ENCODE data around the gene SELPLG.

Gene SELPLG

DNA sequence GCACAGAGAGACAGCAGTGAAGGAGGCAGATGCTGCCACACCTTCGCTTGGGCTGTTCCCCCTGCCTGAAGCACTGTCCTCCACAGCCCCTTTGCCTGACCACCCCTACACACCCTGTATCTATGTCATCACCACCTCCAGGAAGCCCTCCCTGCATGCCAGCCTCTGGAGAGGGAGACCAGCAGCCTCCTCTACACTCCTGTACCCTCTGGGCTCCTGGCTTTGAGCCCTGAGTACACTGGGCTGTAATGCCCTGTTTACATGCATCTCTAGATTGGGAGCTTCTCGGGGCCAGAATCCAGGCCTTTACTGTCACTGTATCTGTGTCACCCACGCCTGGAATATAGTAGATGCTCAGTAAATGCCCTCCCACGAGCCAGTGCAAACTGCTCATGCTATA lies 30.0 kb downstream of the SELPLG start:
- FAIRE-seq (no peak), DNase-seq (ENCODE audit: insufficient read length, low spot score) (no peak)
- no peak for TF ChIP-seq POLR2A (IDR thresholded peaks at IDR 0.05; ENCODE audit: low read depth, low read length)

DNA sequence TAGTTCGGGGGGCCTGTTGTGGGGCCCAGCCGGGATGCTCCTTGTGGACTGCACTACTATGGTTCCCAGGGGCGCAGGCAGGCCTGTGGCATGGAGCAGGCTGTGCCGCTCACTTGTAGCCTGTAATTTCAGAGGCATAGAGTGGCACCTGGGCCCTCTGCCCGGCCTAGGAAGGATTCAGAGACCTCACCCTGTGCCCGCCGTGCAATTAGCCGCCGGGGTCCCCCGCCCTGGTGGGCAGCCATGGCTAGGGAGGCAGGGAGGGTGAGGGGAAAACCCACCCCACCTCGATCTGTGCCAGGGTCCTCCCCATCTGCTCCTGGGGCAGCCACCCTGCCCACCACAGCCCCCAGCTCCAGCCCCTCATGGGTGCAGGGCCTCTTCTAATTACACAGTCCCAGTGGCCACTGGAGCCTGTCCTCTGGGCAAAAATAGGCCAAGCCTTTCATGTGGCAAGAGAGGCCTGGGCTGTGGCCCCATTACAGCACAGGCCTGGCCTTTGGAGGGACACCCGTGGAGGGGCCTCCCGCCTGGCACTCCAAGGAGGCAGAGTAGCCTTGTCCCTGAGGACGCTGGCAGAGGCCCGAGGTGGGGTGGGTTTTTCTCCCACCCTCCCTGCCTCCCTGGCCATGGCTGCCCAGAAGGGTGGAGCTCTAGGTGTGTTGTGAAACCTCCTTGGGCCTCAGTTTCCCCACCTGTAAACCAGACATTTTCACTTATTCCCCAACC lies 30.6 kb downstream of the SELPLG start:
- no peak for TF ChIP-seq POLR2A (IDR thresholded peaks at IDR 0.05; ENCODE audit: low read depth, low read length)
- no peak for FAIRE-seq

DNA sequence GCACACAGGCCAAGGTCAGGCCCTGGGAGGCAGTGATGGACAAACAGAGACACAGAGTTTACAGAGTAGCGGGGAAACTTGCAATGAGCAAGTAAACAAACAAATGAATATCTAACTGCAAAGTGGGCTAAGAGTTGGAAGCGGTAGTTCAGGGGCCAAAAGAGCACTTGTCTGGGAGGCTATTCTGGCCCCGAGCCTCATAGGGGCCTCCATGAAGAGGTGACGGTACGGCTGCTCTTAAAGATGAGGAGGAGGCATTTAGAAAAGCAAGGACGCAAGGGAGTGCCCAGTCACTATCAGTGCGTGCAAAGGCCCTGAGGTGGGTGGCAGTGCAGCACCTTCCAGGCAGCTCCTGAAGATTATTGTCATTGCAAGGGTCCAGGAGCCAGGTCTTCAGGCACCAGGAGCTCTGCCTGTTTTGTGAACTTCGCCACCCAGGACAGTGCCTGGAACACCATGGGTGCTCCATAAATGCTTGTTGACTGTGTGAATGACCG lies 31.4 kb downstream of the SELPLG start:
- DNase-seq (ENCODE audit: insufficient read length, low spot score): no peak
- TF ChIP-seq POLR2A (IDR thresholded peaks at IDR 0.05; ENCODE audit: low read depth, low read length): no peak
- no peak for FAIRE-seq

More for the DNA sequence above, 30.6 kb downstream of the SELPLG start:
- DNase-seq (ENCODE audit: insufficient read length, low spot score): no peak

DNA sequence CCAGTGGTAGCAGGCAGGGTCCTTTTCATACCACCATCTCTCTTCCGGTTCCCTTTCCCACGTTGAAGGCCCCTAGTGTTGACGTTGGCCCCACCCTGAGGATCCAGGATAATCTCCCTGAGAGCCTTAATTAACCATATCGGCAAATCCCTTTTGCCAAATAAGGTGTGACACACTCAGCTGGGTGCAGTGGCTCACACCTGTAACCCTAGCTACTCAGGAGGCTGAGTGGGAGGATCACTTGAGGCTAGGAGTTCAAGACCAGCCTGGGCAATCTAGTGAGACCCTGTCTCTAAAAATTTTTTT lies 33.0 kb downstream of the SELPLG start:
- DNase-seq (ENCODE audit: insufficient read length, low spot score): no peak
- no peak for FAIRE-seq
- TF ChIP-seq POLR2A (IDR thresholded peaks at IDR 0.05; ENCODE audit: low read depth, low read length): no peak

DNA sequence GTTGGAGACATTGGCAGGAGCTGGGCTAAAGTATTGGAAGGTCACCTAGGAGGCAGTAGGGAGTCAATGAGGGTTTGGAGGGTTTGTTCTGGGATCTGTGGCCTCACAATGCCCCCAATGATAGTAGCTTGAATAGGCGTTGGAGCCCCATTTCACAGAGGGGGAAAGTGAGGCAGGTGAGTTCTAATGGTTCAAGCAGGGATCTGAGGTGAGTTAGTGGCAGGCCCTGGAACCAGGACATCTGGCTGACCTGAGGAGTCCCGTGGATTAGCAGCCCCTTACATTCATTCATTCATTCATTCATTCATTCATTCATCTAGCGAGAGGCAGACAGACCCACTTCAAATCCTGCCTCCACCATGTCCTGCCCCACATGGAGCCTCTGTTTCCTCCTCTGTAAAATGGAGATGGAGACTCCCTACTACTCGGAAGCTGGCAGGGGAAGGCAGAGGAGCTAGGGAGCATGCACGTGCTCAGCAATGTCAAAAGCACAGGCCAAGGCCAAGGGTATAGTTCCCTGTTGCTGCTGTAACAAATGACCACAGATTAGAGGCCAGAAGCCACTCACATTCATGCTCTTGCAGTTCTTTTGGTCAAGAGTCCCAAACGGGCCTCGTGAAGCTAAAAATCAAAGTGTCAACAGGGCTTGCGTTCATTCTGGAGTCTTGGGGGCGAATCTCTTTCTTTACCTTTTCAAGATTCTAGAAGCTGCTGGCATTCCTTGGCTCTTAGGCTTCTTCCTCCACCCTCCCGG lies 33.6 kb downstream of the SELPLG start:
- TF ChIP-seq POLR2A (IDR thresholded peaks at IDR 0.05; ENCODE audit: low read depth, low read length): no peak
- DNase-seq (ENCODE audit: insufficient read length, low spot score) (no peak), FAIRE-seq (no peak)

GRCh38 chr12:108599541-108599940 lies 34.2 kb downstream of the SELPLG start:
- DNase-seq (ENCODE audit: insufficient read length, low spot score): no peak
- no peak for FAIRE-seq
- no peak for TF ChIP-seq POLR2A (IDR thresholded peaks at IDR 0.05; ENCODE audit: low read depth, low read length)

DNA sequence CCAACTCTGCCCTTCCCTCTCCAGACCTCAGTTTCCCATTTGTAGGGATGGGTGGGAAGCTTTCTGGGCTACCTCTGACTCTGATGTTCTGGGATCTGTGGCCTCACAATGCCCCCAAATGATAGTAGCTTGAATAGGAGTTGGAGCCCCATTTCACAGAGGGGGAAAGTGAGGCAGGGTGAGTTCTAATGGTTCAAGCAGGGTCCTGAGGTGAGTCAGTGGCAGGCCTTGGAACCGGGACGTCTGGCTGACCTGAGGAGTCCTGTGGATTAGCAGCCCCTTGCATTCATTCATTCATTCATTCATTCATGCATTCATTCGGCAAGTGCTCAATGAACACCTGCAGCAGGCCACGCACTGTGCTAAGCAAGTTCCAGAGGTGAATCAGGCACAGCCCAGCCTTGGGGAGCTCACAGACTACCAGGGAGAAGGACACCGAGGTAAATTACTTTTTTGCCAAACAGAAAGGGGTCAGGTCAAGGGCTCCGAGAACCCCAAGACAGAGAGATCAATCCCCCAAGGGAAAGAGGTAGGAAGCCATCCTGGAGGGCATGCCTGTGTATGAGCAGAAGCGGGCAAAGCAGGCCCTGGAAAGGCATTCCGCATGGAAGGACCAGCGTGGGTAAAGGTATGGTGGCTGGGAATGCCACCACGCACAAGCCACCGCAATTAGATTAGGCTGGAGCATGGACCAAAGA lies 35.0 kb downstream of the SELPLG start:
- no peak for TF ChIP-seq POLR2A (IDR thresholded peaks at IDR 0.05; ENCODE audit: low read depth, low read length)
- no peak for DNase-seq (ENCODE audit: insufficient read length, low spot score)
- no peak for FAIRE-seq

DNA sequence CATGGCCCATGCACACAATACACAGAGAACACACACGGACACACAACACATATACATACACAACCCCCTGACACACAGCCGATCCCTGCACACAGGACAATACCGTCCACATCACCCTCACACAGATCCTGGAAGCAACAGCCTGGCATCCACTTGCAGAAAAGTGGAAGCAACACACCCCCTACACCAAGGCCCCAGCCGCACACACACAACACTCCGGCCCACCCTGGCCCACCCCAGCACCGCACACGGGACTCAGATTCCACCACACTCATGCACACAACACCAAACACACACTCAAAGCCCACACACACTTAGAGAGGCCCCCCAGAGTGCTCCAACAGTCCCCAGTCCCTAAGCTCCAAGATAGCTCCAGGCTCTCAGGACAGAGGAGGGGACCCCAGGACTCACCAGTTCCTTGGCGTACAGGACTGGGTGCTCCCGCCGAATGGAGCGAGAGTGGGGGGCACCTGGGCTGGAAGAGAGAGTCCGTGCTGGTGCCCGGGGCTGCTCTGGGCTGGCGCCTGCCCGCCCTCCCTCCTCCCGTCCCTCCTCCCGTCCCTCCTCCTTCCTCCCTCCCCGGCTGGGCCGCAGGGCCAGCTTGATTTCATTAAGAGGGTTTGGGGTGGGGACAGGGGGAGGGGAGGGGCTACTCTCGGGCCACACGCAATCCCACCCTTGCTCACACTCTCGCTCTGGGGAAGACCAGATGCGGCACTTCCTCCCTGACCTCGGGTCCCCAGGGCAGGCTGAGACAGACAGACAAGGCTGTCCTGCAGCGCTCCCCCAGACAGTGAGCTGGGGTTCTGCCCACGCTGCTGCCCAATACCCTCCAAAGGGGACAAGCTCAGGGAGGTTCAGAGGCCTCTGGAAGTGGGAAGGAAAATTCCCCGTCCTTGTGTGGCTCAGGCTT lies 35.9 kb downstream of the SELPLG start, which contains the start of gene TMEM119:
Gene TMEM119 (minus strand): TSS at position 526 of the 913 bp plus-strand sequence. CDS start 5,701 bp downstream, outside the sequence.
- FAIRE-seq (no peak), DNase-seq (ENCODE audit: insufficient read length, low spot score) (no peak)
- no peak for TF ChIP-seq POLR2A (IDR thresholded peaks at IDR 0.05; ENCODE audit: low read depth, low read length)

DNA sequence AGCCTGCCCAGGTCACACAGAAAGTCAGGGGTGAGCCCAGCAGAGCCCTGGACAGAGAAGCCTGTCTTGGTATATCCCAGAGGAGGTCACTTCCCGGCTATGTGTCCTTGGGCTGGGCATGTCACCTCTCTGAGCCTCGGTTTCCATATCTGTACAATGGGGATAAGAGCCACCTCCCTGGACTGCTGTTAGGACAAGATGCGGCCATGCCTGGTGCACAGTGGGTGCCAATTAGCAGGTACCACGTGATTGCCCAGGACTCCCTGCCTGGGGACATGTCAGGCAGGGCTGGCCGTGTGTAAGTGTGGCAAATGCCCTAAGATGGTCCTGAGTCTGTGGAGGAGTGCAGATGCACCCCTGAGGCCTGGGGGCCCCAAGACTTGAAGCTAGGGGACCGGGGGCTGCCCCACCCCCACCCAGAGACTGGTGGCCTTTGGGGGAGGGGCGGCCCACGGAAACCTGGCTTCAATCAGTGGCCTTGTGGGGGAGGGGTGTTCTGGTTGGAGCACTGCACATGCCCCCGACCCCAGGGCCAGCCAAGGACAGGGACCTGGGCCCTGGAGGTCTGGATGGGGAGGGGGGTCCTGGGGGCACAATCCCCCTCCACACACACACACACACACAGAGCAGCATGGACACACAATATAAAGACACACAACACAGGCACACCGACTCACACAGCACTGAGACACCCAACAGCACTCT lies 36.7 kb downstream of the SELPLG start:
- no peak for FAIRE-seq
- TF ChIP-seq POLR2A (IDR thresholded peaks at IDR 0.05; ENCODE audit: low read depth, low read length): no peak

GRCh38 chr12:108595711-108596647 lies 37.7 kb downstream of the SELPLG start:
- TF ChIP-seq POLR2A (IDR thresholded peaks at IDR 0.05; ENCODE audit: low read depth, low read length): no peak
- FAIRE-seq (no peak), DNase-seq (ENCODE audit: insufficient read length, low spot score) (no peak)

More for the DNA sequence above, 36.7 kb downstream of the SELPLG start:
- DNase-seq (ENCODE audit: insufficient read length, low spot score): no peak

GRCh38 chr12:108594960-108595710 lies 38.6 kb downstream of the SELPLG start:
- no peak for DNase-seq (ENCODE audit: insufficient read length, low spot score)
- no peak for TF ChIP-seq POLR2A (IDR thresholded peaks at IDR 0.05; ENCODE audit: low read depth, low read length)
- FAIRE-seq: no peak

Measured in H54 (cell line).